ES-I3 (cell line): Measurements from ENCODE around the gene TLK2.
"Not testable (repeated sequence)": the region's sequence is repeated elsewhere in the genome, so short reads cannot be mapped to it uniquely, and the experiment has no call there.

Experiments
- H3K36me3 ChIP-seq: 2 replicates; pipeline ENCODE4 v1.6.1; 2013; ENCODE audit warnings: mild to moderate bottlenecking, low read length, control low read depth, moderate library complexity; ENCODE audit not compliant: insufficient read depth
- H3K4me1 ChIP-seq: 2 replicates; pipeline ENCODE4 v1.6.1; 2013; ENCODE audit warnings: mild to moderate bottlenecking, control low read depth, low read length; ENCODE audit not compliant: insufficient read depth
- H3K9ac ChIP-seq: 2 replicates; pipeline ENCODE4 v1.6.1; 2013; ENCODE audit warnings: low read depth, mild to moderate bottlenecking, low read length, moderate library complexity
- H3K9me3 ChIP-seq: 2 replicates; pipeline ENCODE4 v1.6.1; 2013; ENCODE audit warnings: mild to moderate bottlenecking, low read length, moderate library complexity; ENCODE audit not compliant: control insufficient read depth, insufficient read depth

TLK2 gene

DNA sequence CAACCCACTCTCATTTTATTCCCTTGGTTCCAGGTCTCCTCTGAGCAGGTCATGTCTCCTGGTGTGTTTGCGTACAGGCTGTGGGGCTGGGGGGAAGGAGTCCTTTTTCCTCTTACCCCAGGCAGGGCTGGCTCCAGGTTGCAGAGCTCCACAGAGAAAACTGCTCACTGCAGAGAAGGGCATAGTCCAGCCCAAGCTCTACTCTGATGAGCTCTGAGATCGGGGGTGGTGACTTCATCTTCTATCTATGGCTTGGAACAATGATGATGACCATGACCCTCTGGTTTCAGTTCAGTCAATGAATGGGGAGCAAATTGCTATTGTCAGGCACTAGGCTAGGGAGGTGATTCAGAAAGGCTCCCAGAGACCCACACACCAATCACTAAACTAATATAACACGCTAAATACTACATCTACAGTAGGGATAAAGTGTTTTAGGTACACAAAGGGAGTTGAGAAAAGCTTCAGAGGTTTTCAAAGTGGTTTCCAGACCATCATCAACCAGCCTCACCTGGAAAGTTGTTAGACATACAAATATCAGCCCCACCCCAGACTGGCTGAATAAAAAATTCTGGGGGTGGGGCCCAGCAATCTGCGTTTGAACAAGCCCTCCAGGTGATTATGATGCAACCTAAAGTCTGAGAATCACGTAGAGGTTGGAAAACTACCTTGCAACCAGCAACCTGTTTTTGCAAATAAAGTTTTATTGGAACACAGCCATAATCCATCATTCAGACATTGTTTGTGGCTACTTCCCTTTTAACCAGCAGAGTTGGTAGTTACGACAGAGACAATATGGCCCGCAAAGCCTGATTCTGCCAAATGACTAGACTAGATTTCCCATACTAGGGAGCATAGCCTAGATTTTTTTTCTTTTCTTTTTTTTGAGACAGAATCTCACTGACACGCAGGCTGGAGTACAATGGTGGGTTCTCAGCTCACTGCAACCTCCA, 5.3 kb upstream of the TLK2 start:
- peaks cover 23% of the 10 kb centered on the region for H3K4me1 ChIP-seq

DNA sequence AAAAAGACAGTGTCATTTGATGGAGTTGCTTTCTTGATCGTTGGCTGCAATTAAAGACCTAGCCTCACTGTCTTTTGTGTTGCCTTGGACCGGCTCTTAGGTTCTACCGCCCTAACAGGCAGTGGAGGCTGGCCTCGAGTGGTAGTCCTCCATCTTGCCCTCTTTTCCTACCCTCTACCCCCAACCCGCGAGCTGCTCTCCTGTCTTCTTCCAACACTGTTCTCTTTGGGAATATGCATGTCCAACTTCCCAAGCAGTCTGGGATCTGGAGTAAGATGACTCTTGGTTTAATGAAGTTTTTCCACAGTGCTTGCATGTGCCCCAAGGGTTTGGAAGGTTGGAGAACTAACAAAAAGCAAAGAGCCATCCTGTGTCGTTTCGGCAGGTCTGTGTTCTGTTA, 1.5 kb upstream of the TLK2 start:
- Histone ChIP-seq H3K4me1 (peaks cover 13% of the 10 kb centered on the region), H3K9ac (peak overlapping the region; percentile 83; the same call in 1 of the 2 replicates)
- H3K36me3 ChIP-seq, H3K9me3 ChIP-seq: not testable (repeated sequence)

More for the DNA sequence above, 5.3 kb upstream of the TLK2 start:
- H3K9me3 ChIP-seq, H3K9ac ChIP-seq, H3K36me3 ChIP-seq: not testable (repeated sequence)

DNA sequence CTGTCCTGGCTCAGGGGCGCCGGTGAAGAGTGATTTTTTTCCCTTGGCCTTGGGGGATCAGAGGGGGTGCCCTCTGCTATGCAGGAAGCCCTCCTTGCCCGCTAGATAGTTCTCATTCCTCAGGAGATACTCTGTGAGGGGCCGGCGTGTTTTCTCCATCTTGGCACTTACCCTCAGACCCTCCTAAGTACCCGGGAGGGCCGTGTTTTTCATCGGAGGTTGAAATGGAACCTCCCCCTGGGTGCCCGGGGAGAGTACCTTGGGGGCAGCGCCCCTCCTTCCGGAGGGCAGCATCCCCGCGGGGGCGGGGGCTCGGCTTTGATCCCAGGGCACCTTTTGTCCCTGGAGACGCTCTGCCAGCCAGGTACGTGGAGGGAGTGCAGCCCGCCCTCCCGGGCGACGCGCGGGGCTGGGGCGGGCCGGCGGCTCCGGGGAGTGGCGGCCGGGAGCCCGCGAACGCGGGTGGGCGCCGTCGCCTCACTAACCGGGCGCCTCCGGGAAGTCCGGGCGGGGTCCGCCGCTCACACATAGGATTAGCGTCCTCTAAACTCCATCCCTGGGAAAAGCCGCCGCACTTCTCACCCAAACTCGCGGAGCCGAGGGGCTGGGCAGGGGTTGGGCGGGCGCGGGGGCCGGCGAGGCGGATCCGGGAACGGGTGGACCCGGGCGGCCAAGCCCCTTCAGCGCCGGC, 762 bp upstream of the TLK2 start:
- peak overlapping the region; percentile 83 for H3K9ac ChIP-seq
- H3K4me1 ChIP-seq, H3K9me3 ChIP-seq, H3K36me3 ChIP-seq: not testable (repeated sequence)

DNA sequence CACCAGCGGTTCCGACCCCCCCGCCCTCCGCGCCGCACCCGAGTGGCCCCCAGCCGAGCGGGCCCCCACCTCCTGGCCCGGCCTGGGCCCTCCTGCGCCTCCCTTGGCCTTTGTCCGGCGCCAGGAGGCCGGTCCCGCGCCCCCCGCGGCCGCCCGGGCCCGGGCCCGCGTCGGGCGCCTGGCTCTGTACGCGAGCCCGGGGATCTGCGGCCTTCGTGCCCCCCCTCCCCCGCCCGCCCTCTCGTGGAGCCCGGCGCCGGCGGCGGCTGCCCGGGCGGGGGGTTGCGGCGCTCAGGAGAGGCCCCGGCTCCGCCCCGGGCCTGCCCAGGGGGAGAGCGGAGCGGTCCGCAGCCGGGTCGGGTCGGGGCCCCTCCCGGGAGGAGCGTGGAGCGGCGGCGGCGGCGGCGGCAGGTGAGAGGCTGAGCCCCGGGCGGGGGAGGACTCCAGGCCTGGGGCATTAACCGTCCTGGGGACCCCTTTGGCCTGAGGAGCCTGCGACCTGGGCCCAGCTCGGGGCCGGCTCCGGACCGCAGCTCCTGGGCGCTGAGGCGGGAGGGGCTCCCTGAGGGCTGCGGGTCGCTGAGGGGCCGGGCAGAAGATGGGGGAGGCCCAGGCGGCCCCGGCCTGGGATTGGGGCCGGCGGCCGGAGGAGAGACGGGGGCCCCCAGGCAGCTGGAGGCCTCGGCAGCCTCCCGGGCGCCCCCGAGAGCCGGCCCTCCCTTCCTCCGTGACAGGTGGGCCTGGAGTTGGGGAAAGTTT, 434 bp downstream of the TLK2 start:
- not testable (repeated sequence) for H3K36me3 ChIP-seq, H3K4me1 ChIP-seq, H3K9me3 ChIP-seq
- H3K9ac ChIP-seq, result peak overlapping the region; percentile 94

DNA sequence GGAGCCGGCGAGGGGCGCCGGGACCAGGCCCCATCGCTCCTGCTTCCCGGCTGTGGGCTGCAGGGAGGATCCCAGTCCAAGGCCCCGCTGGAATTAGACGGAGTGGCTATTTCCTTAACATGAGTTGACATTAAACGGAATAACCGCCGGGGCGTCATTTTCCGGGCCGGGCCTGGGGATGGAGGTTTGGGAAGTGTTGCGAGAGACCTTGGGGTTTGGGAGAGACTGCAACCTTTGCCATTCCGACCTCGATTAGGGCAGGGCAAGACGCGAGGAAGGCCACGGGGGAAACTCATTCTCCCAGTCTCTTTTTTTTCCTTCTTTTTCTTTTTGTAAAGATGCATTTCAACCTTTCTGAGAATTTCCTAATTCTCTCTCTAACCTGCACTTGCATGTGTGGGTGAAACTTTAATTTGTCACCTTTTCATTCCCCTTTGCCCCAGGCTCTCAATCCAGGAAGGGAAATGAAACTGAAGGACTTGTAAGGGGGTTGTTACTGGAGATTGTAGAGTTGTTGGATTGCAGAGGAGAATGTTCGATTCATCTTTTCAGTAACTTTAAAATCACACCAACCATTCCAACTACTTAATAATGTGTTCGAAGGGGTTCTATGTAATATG, 1.1 kb downstream of the TLK2 start:
- not testable (repeated sequence) for H3K9me3 ChIP-seq, H3K36me3 ChIP-seq, H3K4me1 ChIP-seq
- H3K9ac ChIP-seq, result peak overlapping the region; percentile 94

DNA sequence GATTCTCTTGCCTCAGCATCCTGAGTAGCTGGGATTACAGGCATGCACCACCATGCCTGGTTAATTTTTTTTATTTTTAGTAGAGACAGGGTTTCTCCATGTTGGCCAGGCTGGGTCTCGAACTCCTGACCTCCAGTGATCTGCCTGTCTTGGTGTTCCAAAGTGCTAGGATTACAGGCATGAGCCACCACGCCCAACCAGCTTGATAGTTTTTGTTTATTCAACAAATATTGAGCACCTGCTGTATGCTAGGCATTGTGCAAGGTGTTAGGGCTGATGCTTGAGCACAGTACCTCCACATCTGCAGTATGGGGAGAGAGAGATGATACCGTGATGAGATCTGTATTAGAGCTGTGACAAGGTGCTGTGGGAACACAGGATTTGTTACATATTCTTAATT, 3.9 kb downstream of the TLK2 start:
- not testable (repeated sequence) for H3K36me3 ChIP-seq, H3K9me3 ChIP-seq, H3K4me1 ChIP-seq, H3K9ac ChIP-seq

DNA sequence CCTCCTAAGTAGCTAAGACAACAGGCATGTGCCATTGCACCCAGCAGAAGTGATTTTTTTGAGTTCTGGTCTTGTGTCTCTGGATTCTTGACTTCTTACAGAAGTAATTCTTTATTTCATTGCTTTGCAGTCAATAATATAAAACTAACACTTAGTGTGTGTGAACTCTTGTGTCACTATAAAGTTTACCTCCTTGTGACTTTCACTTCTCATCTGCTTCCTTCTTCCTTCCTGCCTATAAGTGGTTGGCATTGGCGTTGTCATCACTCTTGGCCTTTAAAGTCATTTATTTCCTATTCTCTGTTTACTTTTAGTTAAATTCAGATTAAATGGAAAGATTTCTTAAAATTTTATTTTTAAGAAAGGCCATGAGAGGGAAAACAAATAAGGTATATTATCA, 12.4 kb downstream of the TLK2 start:
- not testable (repeated sequence) for H3K9me3 ChIP-seq, H3K9ac ChIP-seq, H3K4me1 ChIP-seq, H3K36me3 ChIP-seq

DNA sequence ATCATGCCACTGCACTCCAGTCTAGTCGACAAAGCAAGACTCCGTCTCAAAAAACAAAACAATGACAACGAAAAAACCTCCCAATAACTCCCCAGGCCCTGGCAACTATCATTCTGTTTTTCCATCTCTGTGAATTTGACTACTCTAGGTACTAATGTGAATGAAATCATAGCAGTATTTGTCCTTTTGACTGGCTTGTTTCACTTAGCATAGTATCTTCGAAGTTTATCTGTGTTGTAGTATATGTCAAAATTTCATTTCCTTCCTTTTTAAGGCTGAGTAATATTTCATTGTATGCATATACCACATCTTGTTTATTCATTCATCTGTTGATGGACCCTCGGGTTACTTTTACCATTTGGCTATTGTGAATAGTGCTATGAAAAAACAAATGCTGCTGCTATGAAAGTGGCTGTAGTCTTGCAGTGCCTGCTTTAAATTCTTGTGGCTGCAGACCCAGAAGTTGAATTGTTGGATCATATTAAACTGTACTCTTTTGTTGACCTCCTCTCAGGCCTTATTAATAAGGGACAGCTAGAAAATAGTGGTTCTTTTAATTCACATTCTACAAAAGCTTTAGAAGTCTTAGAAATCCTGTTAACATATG, 14.5 kb downstream of the TLK2 start:
- not testable (repeated sequence) for H3K9ac ChIP-seq, H3K9me3 ChIP-seq, H3K4me1 ChIP-seq, H3K36me3 ChIP-seq

DNA sequence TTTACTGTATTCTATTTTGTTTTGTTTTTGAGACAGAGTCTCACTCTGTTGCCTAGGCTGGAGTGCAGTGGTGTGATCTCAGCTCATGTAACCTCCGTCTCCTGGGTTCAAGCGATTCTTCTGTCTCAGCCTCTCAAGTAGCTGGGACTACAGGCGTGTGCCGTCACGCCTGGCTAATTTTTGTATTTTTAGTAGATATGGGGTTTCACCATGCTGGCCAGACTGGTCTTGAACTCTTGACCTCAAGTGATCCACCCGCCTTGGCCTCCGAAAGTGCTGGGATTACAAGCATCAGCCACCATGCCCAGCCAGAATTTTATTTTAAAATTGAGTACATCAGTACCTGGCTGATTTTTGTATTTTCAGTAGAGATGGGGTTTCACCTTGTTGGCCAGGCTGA, 15.4 kb downstream of the TLK2 start:
- H3K9ac ChIP-seq, H3K9me3 ChIP-seq, H3K36me3 ChIP-seq, H3K4me1 ChIP-seq: not testable (repeated sequence)

DNA sequence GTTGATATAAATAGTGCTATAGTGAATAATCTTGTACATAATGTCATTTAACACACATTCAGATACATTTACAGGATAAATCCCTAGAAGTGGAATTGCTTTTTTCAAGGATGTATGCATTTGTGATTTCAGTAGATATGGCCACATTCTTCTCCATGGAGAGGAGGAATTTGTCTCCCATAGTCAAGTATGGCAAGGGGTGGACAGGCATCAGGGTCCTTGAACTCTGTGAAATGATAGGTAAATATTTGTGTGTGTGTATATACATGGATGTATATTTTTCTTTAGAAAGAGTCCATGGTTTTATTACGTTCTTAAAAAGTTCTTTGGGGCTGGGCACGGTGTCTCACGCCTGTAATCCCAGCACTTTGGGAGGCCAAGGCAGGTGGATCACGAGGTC, 17.7 kb downstream of the TLK2 start:
- not testable (repeated sequence) for H3K9me3 ChIP-seq, H3K4me1 ChIP-seq, H3K9ac ChIP-seq, H3K36me3 ChIP-seq

DNA sequence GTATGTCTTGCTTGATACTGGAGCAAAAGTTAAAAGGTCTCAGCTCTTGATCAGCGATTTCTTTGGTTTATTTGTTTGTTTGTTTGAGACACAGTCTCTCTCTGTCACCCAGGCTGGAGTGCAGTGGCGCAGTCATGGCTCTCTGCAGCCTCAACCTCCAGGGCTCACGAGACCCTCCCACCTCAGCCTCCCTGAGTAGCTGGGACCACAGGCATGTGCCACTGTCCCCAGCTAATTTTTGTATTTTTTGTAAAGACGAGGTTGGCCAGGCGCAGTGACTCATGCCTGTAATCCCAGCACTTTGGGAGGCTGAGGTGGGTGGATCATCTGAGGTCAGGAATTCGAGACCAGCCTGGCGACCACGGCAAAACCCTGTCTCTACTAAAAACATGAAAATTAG, 20.2 kb downstream of the TLK2 start:
- H3K4me1 ChIP-seq, H3K9ac ChIP-seq, H3K36me3 ChIP-seq, H3K9me3 ChIP-seq: not testable (repeated sequence)

DNA sequence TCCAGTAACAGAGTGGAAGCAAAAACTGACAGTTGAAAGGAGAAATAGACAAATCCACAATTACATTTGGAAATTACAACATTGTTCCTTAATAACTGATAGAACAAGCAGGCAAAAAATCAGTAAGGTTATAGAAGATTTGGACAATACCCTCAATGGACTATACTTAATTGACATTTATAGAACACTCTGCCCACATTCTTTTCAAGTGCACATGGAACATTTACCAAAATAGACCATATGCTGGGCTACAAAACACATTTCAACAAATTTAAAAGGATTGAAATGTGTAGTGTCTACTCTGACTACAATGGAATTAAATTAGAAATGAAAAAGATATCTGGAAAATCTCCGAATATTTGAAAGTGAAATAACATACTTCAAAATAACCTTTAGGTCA, 21.8 kb downstream of the TLK2 start:
- H3K36me3 ChIP-seq, H3K9ac ChIP-seq, H3K4me1 ChIP-seq, H3K9me3 ChIP-seq: not testable (repeated sequence)

DNA sequence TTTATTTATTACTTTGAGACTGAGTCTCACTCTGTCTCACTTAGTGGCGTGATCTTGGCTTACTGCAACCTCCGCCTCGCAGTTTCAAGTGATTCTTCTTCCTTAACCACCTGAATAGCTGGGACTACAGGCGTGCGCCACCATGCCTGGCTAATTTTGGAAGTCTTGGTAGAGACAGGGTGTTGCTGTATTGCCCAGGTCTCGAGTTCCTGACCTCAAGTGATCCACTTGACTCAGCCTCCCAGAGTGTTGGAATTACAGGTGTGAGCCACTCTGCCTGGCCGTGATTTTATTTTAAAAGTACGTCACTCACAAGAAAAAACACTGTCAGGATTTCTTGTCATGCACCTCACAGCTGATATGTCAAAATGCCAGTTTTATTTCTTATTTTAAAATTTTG, 26.2 kb downstream of the TLK2 start:
- H3K36me3 ChIP-seq, H3K9ac ChIP-seq, H3K4me1 ChIP-seq, H3K9me3 ChIP-seq: not testable (repeated sequence)

DNA sequence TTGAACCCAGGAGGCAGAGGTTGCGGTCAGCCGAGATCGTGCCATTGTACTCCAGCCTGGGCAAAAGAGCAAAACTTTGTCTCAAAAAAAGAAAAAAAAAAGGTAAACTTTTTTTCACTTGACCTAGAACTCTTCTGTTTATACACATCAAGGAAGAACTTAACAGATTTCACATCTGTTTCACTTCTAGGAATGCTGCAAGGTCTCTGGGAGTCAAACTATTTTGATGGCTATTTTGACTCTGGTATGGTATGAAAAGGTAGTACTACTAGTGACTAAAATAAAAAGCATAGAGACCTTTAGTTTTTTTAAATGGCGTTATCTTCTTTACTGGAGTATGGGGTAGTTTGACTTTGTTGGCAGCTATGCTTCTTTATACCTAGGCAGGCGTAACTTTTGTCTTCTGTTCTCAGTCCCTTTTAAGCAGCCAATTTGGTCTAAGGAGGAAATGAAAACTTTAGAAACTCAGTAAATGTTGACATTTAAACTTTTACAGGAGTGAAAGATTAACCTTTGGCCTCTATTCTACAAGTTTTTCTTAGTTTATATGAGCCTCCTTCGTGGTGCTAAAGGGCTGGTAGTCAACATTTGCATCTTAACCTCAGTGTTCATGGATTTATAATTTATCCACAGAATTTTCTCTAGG, 28.7 kb downstream of the TLK2 start:
- H3K9ac ChIP-seq, H3K36me3 ChIP-seq, H3K9me3 ChIP-seq, H3K4me1 ChIP-seq: not testable (repeated sequence)
